ENCODE results near the gene LUZP1.
A peak's percentile ranks its signal among the peaks of the same experiment; 100 is the strongest.

Gene LUZP1

DNA sequence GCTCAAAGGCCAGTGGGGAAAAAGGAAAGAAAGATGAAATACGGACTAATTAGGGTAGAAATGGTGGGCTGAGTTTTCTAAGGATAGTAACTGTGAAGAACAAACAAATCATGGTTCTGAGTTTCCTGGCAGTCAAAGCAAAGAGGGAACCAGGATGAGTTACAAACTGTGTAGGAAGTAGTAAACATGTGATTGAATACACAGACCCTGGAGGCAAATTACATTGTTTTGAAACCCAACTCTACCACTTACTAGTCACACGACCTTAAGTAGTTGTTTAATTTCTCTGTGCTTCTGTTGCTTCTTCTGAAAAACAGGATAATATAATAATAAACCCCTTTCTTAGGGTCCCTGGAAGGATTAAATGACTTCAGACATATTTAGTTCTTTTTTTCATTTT, 11.2 kb upstream of the LUZP1 start:
- Histone ChIP-seq H3K4me1 (ENCODE audit: control insufficient read depth, insufficient read depth, low read length) (no peaks in the 10 kb centered on the region), H3K36me3 (ENCODE audit: control insufficient read depth in 2 of 2, insufficient read depth in 1 of 2, low read length in 2 of 2) (no peaks in the 10 kb centered on the region), H3K4me3 (ENCODE audit: low read depth, low read length) (no peak overlapping the region), H3K9me3 (ENCODE audit: control insufficient read depth, insufficient read depth, low read depth, low read length) (no peaks in the 10 kb centered on the region), H3K27ac (ENCODE audit: extremely low read depth, low read depth, low read length) (no peak overlapping the region)
- ChIA-PET POLR2A (interaction anchor here (3.0 kb wide), 1 partner anchor 11 kb away, joined by 15 read pairs; the partner anchor contains the start of gene LUZP1), CTCF (interaction anchor here (0.6 to 11.1 kb wide), 6 partner anchors 8 to 371 kb away, joined by 3 to 333 read pairs (median 3); no protein-coding TSS in a partner anchor)
- no peak for TF ChIP-seq ZNF16 (tag by site-specific recombination; IDR thresholded peaks at IDR 0.05; ENCODE audit: low read depth)
- no peak for TF ChIP-seq ZFP41 (tag by site-specific recombination; IDR thresholded peaks at IDR 0.05; ENCODE audit: borderline replicate concordance)
- TF ChIP-seq YY2 (tag by site-specific recombination; IDR thresholded peaks at IDR 0.05), result no peak
- no peak for TF ChIP-seq ZNF274 (IDR thresholded peaks at IDR 0.05; ENCODE audit: low read length)
- TF ChIP-seq ZNF274 (tag by site-specific recombination; IDR thresholded peaks at IDR 0.05; ENCODE audit: borderline replicate concordance), result no peak
- TF ChIP-seq ZNF600 (tag by site-specific recombination; IDR thresholded peaks at IDR 0.05), result no peak
- TF ChIP-seq ZNF223 (tag by site-specific recombination; IDR thresholded peaks at IDR 0.05), result no peak
- TF ChIP-seq ZNF121 (tag by site-specific recombination; IDR thresholded peaks at IDR 0.05), result no peak
- TF ChIP-seq ZNF624 (tag by site-specific recombination; IDR thresholded peaks at IDR 0.05), result no peak
- no peak for TF ChIP-seq ZNF626 (tag by site-specific recombination; IDR thresholded peaks at IDR 0.05)
- TF ChIP-seq, protein P1, sequence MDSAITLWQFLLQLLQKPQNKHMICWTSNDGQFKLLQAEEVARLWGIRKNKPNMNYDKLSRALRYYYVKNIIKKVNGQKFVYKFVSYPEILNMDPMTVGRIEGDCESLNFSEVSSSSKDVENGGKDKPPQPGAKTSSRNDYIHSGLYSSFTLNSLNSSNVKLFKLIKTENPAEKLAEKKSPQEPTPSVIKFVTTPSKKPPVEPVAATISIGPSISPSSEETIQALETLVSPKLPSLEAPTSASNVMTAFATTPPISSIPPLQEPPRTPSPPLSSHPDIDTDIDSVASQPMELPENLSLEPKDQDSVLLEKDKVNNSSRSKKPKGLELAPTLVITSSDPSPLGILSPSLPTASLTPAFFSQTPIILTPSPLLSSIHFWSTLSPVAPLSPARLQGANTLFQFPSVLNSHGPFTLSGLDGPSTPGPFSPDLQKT (IDR thresholded peaks at IDR 0.05; ENCODE audit: borderline replicate concordance, low read depth, low read length), result no peak
- TF ChIP-seq ZNF24 (tag by site-specific recombination; IDR thresholded peaks at IDR 0.05), result no peak
- no peak for TF ChIP-seq SETDB1 (IDR thresholded peaks at IDR 0.05; ENCODE audit: insufficient read length, low read length)
- TF ChIP-seq ZNF639 (tag by site-specific recombination; IDR thresholded peaks at IDR 0.05), result no peak
- no peak for TF ChIP-seq ZNF341 (tag by site-specific recombination; IDR thresholded peaks at IDR 0.05; ENCODE audit: low read depth)

GRCh38 chr1:23178950-23179349, 10.3 kb upstream of the LUZP1 start:
- H3K27ac ChIP-seq (ENCODE audit: extremely low read depth, low read depth, low read length), result no peak overlapping the region
- no peak overlapping the region for H3K4me3 ChIP-seq (ENCODE audit: low read depth, low read length)
- H3K36me3 ChIP-seq (ENCODE audit: control insufficient read depth in 2 of 2, insufficient read depth in 1 of 2, low read length in 2 of 2), result no peaks in the 10 kb centered on the region
- ChIA-PET POLR2A (interaction anchor here (0.6 to 3.0 kb wide), 3 partner anchors 11 to 80 kb away, joined by 3 to 15 read pairs (median 4); partner anchors contain the start of gene LUZP1), CTCF (interaction anchor here (0.6 to 3.4 kb wide), 10 partner anchors 9 to 109 kb away, joined by 3 to 45 read pairs (median 4); partner anchors contain the start of gene HTR1D)
- H3K9me3 ChIP-seq (ENCODE audit: control insufficient read depth, insufficient read depth, low read depth, low read length), result no peaks in the 10 kb centered on the region
- no peak for TF ChIP-seq ZNF169 (tag by site-specific recombination; IDR thresholded peaks at IDR 0.05)
- 0 out of 2 replicates have a peak, but pooled peaks have one; percentile 48 for TF ChIP-seq TRIM28 (IDR thresholded peaks at IDR 0.05; ENCODE audit: borderline replicate concordance, low read length)
- TF ChIP-seq ZNF341 (tag by site-specific recombination; IDR thresholded peaks at IDR 0.05; ENCODE audit: low read depth), result peak; percentile 55
- no peak for TF ChIP-seq GLI4 (tag by site-specific recombination; IDR thresholded peaks at IDR 0.05)
- no peaks in the 10 kb centered on the region for H3K4me1 ChIP-seq (ENCODE audit: control insufficient read depth, insufficient read depth, low read length)

DNA sequence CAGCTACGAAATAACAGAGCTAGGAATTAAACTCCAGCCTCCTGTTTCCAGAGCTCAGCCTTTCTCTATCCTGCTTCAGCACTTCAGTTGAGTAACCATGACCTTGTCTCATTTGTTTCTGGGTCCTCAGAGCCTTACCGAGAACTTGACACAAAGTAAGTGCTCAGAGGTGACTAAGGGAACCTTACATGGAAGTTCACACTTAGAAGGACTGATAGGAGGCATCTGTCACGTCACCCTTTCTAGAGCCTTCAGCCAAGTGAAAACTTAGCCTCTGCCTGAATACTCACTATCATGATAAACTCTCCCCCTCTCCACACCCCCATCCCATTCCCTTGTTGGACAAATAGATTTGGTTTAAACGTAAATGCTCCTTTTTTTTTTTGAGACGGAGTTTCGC, 9.8 kb upstream of the LUZP1 start:
- Histone ChIP-seq H3K27ac (ENCODE audit: extremely low read depth, low read depth, low read length) (no peak overlapping the region), H3K9me3 (ENCODE audit: control insufficient read depth, insufficient read depth, low read depth, low read length) (no peaks in the 10 kb centered on the region), H3K4me3 (ENCODE audit: low read depth, low read length) (no peak overlapping the region), H3K36me3 (ENCODE audit: control insufficient read depth in 2 of 2, insufficient read depth in 1 of 2, low read length in 2 of 2) (no peaks in the 10 kb centered on the region), H3K4me1 (ENCODE audit: control insufficient read depth, insufficient read depth, low read length) (no peaks in the 10 kb centered on the region)
- ChIA-PET POLR2A (interaction anchor here (1.6 to 3.0 kb wide), 3 partner anchors 10 to 159 kb away, joined by 4 to 15 read pairs (median 4); partner anchors contain the start of genes KDM1A and LUZP1), CTCF (interaction anchor here (0.6 to 3.4 kb wide), 8 partner anchors 9 to 353 kb away, joined by 3 to 45 read pairs (median 4); partner anchors contain the start of gene HTR1D)
- no peak for TF ChIP-seq OSR2 (tag by site-specific recombination; IDR thresholded peaks at IDR 0.05)
- TF ChIP-seq KLF9 (tag by site-specific recombination; IDR thresholded peaks at IDR 0.05; ENCODE audit: low read depth), result no peak
- no peak for TF ChIP-seq ZNF302 (tag by site-specific recombination; IDR thresholded peaks at IDR 0.05; ENCODE audit: low read depth)
- TF ChIP-seq ZNF221 (tag by site-specific recombination; IDR thresholded peaks at IDR 0.05; ENCODE audit: borderline replicate concordance), result no peak
- TF ChIP-seq ZNF354C (tag by site-specific recombination; IDR thresholded peaks at IDR 0.05; ENCODE audit: borderline replicate concordance, low read depth), result no peak
- TF ChIP-seq ZFP37 (tag by site-specific recombination; IDR thresholded peaks at IDR 0.05), result no peak
- no peak for TF ChIP-seq ZNF140 (tag by site-specific recombination; IDR thresholded peaks at IDR 0.05)
- TF ChIP-seq ZNF214 (tag by site-specific recombination; IDR thresholded peaks at IDR 0.05; ENCODE audit: borderline replicate concordance), result no peak
- no peak for TF ChIP-seq ZBTB17 (tag by site-specific recombination; IDR thresholded peaks at IDR 0.05)
- no peak for TF ChIP-seq GLIS2 (tag by site-specific recombination; IDR thresholded peaks at IDR 0.05)
- TF ChIP-seq ZNF768 (tag by site-specific recombination; IDR thresholded peaks at IDR 0.05), result no peak
- TF ChIP-seq, protein P2, sequence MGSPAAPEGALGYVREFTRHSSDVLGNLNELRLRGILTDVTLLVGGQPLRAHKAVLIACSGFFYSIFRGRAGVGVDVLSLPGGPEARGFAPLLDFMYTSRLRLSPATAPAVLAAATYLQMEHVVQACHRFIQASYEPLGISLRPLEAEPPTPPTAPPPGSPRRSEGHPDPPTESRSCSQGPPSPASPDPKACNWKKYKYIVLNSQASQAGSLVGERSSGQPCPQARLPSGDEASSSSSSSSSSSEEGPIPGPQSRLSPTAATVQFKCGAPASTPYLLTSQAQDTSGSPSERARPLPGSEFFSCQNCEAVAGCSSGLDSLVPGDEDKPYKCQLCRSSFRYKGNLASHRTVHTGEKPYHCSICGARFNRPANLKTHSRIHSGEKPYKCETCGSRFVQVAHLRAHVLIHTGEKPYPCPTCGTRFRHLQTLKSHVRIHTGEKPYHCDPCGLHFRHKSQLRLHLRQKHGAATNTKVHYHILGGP (tag by site-specific recombination; IDR thresholded peaks at IDR 0.05), result no peak
- TF ChIP-seq ZNF10 (tag by site-specific recombination; IDR thresholded peaks at IDR 0.05), result no peak
